Type B pancreatic cell (in vitro differentiated cells): ENCODE measurements around the gene KDM5B. TPM values are rescaled to one million over a fixed set of nuclear protein-coding genes. Genes with fewer than 3 reads are reported as not detected.

ENCODE experiments used
- DNase-seq: peaks from one replicate; pipeline ENCODE4 v3.0.0; 2021; ENCODE audit warnings: mixed read lengths; ENCODE audit not compliant: unreplicated experiment; ENCODE audit errors: extremely low spot score
- H3K27ac Mint-ChIP-seq: 2 replicates; pipeline ENCODE4 v1.8.0; 2021; ENCODE audit warnings: mild to moderate bottlenecking, mixed read lengths
- H3K27me3 Mint-ChIP-seq: 2 replicates; pipeline ENCODE4 v1.8.0; 2021; ENCODE audit warnings: mixed read lengths
- H3K36me3 Mint-ChIP-seq: 2 replicates; pipeline ENCODE4 v1.8.0; 2021; ENCODE audit warnings: mixed read lengths
- H3K4me1 Mint-ChIP-seq: one replicate; pipeline ENCODE4 v1.8.0; 2021; ENCODE audit warnings: mixed read lengths; ENCODE audit not compliant: unreplicated experiment
- H3K4me3 Mint-ChIP-seq: 2 replicates; pipeline ENCODE4 v1.8.0; 2021; ENCODE audit warnings: mild to moderate bottlenecking, mixed read lengths
- H3K9me3 Mint-ChIP-seq: 2 replicates; pipeline ENCODE4 v1.8.0; 2021; ENCODE audit warnings: mixed read lengths
- total RNA-seq: library from RNA; stranded (reverse); gene quantifications from 2 replicates; pipeline ENCODE4 v1.2.1, GENCODE V29; 2021; ENCODE audit warnings: low replicate concordance
- TF ChIP-seq, protein P1 (sequence below): fragments of 200-600 bp; sonication (generic); conservative IDR thresholded peaks from 2 replicates; pipeline ENCODE4 v1.5.0; 2021; ENCODE audit warnings: antibody characterized with exemption, mild to moderate bottlenecking

Gene KDM5B
- total RNA-seq, 1 donor from 2014 or later: 165 TPM

- H3K9me3 Mint-ChIP-seq: no peaks in the 10 kb centered on the region
- no peaks in the 10 kb centered on the region for H3K4me1 Mint-ChIP-seq
- H3K36me3 Mint-ChIP-seq: peaks cover 7% of the 10 kb centered on the region
- H3K27ac Mint-ChIP-seq: no peak overlapping the region
- TF ChIP-seq, protein P1, sequence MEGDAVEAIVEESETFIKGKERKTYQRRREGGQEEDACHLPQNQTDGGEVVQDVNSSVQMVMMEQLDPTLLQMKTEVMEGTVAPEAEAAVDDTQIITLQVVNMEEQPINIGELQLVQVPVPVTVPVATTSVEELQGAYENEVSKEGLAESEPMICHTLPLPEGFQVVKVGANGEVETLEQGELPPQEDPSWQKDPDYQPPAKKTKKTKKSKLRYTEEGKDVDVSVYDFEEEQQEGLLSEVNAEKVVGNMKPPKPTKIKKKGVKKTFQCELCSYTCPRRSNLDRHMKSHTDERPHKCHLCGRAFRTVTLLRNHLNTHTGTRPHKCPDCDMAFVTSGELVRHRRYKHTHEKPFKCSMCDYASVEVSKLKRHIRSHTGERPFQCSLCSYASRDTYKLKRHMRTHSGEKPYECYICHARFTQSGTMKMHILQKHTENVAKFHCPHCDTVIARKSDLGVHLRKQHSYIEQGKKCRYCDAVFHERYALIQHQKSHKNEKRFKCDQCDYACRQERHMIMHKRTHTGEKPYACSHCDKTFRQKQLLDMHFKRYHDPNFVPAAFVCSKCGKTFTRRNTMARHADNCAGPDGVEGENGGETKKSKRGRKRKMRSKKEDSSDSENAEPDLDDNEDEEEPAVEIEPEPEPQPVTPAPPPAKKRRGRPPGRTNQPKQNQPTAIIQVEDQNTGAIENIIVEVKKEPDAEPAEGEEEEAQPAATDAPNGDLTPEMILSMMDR: no peak
- H3K27me3 Mint-ChIP-seq: no peaks in the 10 kb centered on the region
- DNase-seq: no peak
- no peak overlapping the region for H3K4me3 Mint-ChIP-seq
These were observed 42.6 kb upstream of the KDM5B start for GRCh38 chr1:202850593-202851362.

DNA sequence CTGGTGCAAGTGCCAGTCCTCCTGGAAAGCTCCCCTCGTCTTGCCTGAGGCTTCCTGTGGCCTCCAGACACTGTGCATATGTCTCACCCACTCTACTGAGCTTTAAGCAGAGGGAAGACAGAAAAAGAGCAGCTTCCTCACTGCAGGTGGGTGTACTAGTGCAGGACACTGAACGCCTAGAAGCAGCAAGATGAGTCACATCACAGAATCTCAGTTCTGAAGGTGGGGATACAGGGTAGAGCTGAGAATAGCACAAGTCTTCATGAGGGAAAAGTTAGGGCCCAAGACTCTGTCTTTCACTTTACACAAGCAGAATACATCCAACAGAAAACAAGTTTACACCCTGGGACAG lies 39.9 kb upstream of the KDM5B start:
- peaks cover 3% of the 10 kb centered on the region for H3K36me3 Mint-ChIP-seq
- no peaks in the 10 kb centered on the region for H3K9me3 Mint-ChIP-seq
- TF ChIP-seq, protein P1: no peak
- no peak overlapping the region for H3K4me3 Mint-ChIP-seq
- no peaks in the 10 kb centered on the region for H3K4me1 Mint-ChIP-seq
- no peaks in the 10 kb centered on the region for H3K27me3 Mint-ChIP-seq
- no peak overlapping the region for H3K27ac Mint-ChIP-seq
- no peak for DNase-seq

DNA sequence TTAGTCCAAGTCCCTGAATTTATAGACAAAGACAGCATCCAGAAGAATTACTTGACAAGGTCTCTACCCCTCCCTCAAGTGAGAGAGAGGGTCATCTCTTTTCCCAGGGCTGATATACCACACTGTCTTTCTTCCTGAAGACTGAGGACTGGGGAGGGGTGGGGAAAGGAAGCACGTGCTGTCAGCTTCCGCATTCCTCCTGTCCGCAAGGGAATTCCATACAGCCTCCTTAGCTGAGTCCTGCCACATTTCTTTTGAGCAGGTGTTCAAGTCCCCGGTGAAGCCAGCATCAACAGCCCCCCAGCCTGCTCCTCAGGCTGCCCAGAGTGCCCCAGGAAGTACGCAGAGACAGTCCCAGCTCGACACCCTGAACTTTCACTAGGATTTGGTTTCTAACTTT lies 36.7 kb upstream of the KDM5B start:
- Mint-ChIP-seq H3K4me1 (no peaks in the 10 kb centered on the region), H3K27ac (no peak overlapping the region), H3K9me3 (no peaks in the 10 kb centered on the region), H3K4me3 (no peak overlapping the region), H3K36me3 (peaks cover 3% of the 10 kb centered on the region), H3K27me3 (no peaks in the 10 kb centered on the region)
- TF ChIP-seq, protein P1: no peak
- no peak for DNase-seq

DNA sequence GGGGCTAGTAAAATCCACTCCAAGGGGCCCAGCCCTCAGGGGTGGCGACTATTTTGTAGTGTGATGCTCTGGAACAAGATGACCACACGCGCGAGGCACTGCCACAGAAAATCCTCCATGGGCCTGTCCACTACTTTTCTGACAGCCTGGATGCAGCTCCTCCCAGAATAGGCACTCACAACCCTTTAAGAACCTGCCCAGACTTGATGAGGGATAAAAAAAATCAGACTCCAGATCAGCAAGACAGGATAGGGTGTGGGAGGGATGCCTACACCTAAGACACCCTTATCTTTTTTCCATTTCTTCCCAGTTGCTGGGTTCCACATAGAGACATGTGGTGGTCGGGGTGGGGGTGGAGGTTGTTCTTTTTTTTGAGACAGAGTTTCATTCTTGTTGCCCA lies 36.0 kb upstream of the KDM5B start:
- H3K27ac Mint-ChIP-seq: peak overlapping the region; percentile 56
- peaks cover 3% of the 10 kb centered on the region for H3K36me3 Mint-ChIP-seq

DNA sequence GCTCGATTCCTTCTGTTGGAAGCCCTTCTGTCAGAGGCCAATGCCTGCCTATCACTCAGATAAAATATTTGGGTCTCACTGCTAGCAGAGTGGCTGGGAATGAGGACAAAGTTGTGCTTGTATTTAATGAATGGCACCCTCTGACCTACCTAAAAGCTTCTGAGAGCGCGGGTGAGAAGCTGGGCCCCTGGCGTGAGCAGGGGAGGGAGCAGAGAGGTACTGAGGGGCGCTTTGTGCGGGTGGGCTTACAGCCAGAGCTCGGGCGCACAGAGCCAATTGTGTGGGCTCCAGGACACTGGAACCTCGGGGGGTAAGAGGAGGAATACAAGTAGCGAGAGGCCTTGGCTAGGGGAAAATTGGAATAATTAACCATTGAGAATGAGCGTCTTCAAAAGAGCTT lies 34.9 kb upstream of the KDM5B start:
- no peaks in the 10 kb centered on the region for H3K9me3 Mint-ChIP-seq
- H3K27me3 Mint-ChIP-seq: no peaks in the 10 kb centered on the region
- H3K27ac Mint-ChIP-seq: no peak overlapping the region
- no peak overlapping the region for H3K4me3 Mint-ChIP-seq
- no peak for DNase-seq
- H3K36me3 Mint-ChIP-seq: peaks cover 3% of the 10 kb centered on the region
- no peaks in the 10 kb centered on the region for H3K4me1 Mint-ChIP-seq
- TF ChIP-seq, protein P1: no peak

More for the DNA sequence above, 36.0 kb upstream of the KDM5B start:
- no peaks in the 10 kb centered on the region for H3K27me3 Mint-ChIP-seq
- H3K9me3 Mint-ChIP-seq: no peaks in the 10 kb centered on the region
- TF ChIP-seq, protein P1: no peak
- H3K4me3 Mint-ChIP-seq: no peak overlapping the region
- no peak for DNase-seq
- no peaks in the 10 kb centered on the region for H3K4me1 Mint-ChIP-seq
